HG03521 (cell line): Measurements from ENCODE around the gene PFDN6.

Experiments
- ATAC-seq: cut with Tn5 transposase; IDR thresholded peaks from one replicate; pipeline ENCODE4 v1.9.1; 2021; ENCODE audit warnings: mild to moderate bottlenecking, moderate library complexity; ENCODE audit not compliant: unreplicated experiment

Gene PFDN6

DNA sequence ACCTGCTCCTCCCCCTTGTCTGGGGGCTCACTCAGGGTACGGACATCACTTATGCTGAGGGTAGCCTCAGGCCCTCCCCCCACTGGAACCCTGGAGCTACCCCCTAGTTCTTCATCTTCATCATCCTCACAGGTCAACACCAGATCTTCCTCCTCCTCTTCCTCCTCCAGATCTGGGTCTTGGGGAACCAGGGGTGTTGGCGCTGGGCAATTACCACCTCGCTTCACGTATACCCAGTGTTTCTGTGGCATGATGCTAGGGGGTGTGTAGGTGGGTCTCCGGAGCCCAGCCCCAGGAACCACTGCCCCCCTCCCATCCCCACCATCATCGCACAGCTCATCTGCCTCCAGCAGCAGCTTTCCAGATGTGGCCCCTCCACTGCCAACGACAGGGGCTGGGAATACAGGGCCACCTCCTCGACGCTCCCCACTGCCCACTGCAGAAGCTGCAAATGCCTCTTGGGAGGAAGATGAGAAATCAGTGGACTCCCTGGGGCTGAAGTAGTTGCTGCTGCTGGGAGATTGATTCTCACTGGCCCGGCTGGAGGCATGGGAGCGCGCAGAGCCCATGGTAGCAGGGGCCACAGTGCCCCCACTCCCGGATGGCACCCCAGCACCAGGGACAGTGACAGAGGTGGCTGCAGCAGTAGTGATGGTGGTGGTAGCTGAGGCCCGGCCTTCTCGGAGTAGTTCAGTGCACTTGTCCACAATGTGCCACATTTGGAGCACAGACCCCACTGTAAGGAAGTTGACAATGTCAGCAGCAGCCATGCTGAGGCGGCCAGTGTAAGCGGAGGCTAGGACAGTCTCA lies 26.6 kb downstream of the PFDN6 start:
- ATAC-seq: no peak

DNA sequence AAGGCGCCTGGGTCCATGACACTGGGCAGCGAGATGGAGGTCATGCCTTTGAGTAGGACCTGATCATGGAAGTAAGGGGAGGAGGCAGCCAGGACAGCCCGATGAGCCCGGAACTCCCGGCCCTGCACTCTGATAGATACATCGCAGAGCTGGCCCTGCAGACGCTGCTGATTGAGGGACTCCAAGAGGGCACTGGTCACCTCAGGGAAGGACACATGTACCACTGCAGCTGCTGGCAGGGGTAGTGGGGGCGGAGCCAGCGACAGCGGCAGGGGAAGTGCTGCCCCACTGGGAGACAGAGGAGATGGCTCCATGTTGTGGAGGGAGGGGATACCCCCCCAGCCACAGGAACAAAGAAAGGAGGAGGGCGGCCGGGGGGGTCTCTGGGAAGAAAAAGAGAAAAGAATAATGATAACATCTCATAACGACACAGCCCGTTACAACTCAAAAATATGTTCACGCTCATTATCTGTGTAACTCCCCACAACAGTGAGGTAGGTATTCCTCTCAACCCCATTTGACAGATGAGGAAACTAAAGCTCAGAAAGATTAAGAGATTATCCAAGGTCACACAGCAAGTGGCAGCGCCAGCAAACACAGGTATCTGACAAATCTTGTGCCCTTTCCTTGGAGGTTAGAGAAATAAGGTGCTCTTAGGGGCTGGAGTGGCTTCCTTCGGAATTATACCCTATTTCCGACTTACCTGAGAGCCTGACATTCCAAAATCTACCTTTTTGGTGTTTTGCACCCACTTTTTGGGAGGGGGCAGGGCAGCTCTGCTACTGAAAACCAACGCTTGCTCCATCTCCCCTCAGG lies 27.4 kb downstream of the PFDN6 start:
- ATAC-seq: no peak

DNA sequence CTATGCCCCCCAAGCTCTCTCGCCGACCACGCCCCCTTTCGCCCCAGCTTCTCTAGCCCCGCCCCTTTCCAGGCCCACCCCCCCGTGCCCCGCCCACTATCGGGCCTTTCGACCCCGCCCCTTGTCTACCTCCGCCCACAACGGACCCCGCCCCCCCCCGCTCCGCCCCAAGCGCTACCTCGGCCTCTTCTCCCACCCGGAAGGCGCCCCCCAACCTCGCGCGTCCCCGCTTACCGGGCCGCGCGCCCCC lies 27.9 kb downstream of the PFDN6 start:
- no peak for ATAC-seq

DNA sequence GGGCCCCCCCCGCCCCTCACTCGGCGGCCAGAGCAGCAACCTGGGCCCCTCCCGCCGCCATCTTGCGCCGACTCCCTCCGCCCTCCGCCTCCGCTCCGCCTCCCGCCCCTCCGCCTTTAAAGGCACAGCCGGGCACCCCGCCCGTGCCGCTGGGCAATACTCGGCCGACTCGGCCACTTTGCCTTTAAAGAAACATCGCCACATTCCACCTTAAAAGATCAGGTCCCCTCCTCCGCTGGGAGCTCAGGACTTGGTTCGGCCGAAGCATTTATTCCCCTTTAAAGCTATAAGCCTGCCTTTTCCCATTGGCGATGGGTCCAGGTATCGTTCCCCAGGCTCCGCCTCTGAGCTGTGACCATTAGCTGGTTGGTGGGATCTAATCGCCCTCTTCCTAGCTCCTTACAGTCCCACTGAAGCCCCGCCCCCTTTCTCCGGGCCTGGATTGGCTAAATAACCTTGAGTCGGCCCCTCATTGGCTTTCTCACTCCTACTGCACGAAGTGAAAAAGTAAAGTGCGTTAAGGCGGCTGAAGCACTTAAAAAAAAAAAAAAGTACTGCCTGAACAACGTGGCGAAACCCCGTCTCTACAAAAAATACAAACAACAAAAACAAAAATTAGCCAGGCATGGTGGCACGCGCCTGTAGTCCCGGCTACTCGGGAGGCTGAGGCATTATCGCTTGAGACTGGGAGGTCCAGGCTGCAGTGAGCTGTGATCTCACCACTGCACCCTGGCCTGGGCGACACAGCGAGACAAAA lies 28.4 kb downstream of the PFDN6 start, which contains the start of gene ZBTB22:
ZBTB22 (minus strand) TSS at position 76 of the 757 bp plus-strand sequence. CDS start 828 bp downstream, outside the sequence.
- ATAC-seq: peak; percentile 47

DNA sequence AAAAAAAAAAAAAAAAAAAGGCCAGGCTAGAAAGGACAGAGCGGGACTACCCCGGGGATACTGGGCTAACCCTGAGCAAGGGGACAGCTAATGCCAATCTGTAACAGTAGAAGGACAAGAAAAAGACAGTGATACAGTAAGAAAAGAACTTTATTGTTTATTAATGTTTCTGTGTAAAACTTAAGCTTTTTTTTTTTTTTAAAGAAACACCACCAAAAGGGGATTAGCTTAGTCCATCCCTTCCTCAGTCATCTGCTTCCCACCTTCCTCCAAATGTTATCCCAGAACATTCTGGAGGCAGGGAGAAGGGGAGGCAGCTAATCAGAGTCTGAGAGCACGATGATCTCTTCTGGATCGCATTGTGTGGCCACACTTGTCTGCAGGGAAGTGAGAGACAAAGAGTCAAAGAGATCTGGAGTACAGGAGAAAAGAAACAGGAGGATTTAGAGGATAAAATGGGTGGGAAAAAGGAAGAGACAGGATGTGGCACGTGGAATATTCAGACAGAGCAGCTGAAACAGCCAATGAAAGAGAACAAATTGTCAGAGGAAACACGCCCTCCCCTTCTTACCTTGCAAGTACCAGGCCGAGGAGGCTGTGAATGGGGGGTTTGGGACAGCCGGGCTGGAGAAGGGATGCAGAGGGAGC lies 29.1 kb downstream of the PFDN6 start:
- ATAC-seq: no peak

DNA sequence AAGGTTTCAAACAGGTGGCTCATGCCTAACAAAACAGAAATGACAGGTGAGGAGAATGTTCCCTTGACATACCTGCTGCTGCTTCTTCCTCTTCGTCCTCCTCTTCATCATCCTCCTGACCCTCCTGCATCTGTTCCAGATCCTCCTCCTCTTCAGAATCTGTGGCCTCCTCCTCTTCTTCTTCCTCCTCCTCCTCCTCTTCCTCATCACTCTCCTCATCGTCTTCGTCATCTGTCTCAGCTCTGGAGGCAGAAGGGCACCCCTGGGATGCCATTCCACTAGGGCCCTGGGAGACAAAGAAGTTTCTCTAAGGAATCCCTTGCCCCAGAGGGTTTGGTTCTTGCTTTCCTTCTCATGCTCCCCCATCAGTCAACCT lies 30.5 kb downstream of the PFDN6 start:
- no peak for ATAC-seq

DNA sequence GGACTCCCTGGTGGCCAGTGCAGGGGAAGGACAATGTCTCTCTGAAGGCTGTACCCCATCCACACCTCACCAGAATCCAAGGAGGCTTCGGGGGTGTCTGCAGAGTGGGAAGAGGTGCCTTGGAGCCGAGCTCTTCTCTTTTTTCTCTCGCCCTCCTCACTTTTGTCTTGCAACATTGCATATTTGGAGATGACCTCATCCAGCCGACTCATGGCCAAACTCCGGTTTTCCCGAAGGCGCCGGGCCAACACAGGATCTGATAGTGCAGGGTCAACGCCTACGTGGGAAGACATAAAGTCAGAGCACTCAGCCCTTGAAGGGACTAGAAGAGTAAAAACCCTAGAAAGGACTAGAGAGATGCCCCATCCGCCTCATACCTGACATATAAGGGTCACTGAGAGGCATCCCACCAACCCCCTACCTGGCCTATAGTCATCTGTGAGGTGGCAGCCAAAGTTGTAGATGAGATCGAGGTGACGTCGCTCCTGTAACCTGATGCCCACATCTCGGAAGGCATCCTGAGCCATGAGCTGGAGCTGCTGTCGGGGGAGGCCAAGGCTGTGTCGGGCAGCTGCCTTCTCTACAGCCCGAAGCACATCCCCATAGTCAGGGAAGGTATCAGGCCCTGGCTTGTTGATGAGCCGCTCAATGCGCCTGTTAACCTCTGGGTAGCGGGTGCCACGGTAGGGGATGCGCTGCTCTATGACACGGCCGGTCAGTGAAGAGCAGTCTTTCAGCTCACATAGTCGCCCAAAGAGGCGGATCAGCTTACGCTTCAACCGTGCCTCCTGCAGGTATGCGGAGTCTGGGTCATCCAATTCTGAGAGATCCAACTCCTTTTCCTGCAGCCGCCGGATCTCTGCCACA lies 31.1 kb downstream of the PFDN6 start:
- ATAC-seq: no peak

DNA sequence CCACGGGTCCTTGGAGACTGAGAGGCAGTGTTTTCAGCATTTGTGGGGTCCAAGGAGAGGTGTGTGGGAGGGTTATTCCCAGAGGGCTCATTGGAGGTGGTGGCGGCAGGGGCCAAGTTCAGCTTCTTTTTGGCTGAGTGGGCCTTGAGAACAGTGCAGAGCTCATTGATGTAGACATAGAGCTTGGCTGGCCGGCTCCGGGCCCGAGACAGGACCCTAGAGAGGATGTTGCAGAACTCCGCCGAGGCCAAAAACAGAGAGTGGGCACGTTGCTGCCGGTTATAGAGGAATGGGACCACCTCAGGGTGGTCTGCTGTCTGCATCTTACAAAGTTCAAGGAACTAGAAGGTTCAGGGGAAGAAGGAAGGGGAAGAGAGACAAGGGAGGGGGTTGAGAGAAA lies 31.8 kb downstream of the PFDN6 start:
- ATAC-seq: no peak

DNA sequence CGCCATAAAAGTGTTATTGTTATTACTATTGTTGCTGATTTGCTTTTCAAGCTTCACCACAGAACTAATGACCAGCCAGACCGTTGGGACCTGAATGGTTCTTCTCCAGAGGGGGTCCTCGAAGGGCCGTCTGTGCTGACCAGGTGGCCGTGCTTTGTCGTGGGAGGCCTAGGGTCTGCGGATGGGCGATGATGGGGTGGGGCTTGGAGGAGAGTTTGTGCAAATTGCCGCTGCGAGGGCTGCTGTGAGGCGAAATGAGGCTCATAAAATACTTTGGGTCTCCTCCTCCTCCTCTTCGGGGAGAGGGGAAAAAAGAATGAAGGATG lies 34.2 kb downstream of the PFDN6 start:
- peak; percentile 4 for ATAC-seq

DNA sequence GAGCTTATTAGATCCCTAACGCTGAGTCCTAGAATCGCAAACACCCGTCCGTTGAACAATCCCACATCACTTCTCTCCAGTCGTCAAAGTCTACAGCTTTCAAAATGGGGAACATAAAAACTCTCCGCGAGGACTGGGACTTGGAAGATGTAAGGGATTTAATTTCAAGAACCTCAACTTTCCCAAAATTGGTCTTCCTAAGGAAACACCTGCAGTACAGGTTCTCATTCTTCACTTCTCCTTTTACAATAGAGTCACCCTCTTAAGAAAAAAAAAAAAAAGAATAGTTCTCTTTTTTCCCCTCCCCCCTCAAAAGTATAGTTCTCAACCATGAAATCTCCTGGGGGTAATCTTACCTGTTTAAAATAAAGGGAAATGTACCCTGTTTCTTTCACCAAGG lies 34.7 kb downstream of the PFDN6 start:
- ATAC-seq: no peak

DNA sequence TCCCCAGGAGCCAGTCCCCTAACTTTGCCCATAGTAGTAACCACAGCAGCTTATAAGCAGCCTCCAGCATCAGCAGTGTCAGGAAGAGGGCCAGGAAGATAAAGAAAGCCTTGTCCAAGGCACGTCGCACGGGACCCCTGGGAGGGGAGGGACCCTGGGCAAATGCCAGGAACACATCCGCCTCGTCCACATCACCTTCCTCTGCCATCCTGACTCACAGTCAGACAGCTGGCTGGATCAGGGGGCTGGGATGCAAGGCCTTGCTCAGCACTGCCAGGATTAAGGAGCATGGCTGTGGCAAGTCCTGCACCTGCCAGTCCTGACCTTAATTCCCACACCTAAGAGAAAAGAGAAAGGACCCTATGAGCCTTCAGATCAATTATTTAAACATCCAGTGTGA lies 39.7 kb downstream of the PFDN6 start:
- ATAC-seq: no peak

DNA sequence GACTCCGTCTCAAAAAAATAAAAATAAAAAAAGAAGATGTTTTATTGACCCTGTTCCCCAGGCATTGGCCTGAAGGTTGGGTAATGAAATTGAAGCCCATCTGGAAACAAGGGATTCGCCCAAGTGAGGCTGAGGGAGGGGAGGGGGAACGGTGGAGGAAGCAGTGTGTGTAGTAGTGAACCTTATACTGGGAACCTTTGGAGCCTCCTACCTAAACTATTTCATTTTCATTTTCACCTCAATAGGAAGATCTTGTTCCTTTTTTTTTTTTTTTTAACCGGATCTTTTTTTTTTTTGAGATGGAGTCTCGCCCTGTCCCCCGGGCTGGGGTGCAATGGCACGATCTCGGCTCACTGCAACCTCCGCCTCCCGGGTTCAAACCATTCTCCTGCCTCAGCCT lies 41.3 kb downstream of the PFDN6 start:
- ATAC-seq: no peak

DNA sequence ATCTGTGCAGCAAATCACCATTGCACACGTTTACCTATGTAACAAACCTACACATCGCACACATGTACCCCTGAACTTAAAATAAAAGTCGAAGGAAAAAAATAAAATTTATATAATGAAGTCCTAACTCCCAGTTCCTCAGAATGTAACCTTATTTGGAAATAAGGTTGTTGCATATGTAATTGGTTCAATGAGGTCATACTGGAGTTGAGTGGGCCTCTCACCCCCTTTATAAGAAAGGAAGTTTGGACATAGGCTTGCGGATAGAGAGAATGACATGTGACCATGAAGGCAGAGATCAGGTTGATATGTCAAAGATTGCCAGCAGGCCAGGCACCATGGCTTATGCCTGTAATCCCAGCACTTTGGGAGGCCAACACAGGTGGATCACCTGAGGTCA lies 44.3 kb downstream of the PFDN6 start:
- no peak for ATAC-seq

DNA sequence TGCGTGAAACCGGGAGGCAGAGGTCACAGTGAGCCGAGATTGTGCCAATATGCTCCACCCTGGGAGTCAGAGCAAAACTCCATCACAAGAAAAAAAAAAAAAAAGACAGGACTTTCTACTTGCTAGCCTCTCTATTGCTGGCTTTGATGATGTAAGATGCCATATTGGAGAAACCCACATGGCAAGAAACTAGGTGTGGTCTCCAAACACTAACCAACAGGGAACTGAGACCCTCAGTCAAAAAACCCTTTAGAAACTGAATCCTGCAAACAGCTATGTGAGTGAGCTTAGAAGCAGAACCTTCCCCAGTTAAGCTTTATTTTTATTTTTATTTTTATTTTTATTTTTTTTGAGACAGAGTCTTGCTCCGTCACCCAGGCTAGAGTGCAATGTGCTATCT lies 46.5 kb downstream of the PFDN6 start:
- ATAC-seq: no peak

DNA sequence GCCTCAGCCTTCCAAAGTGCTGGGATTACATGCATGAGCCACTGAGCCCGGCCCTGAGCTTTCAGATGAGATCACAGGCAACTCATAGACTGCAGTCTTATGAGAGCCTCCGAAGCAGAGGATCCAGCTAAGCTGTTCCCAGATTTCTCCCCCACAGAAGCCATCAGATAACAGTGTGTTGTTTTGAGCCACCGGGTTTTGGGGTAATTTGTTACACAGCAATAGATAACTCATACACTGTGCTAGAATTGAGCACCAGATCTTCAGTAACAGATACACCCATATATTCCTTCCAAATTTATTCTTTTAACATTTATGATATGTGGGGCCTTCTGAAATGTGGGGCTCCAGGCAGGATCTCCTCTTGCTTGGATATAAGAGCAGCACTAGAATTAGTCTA lies 47.1 kb downstream of the PFDN6 start:
- no peak for ATAC-seq

DNA sequence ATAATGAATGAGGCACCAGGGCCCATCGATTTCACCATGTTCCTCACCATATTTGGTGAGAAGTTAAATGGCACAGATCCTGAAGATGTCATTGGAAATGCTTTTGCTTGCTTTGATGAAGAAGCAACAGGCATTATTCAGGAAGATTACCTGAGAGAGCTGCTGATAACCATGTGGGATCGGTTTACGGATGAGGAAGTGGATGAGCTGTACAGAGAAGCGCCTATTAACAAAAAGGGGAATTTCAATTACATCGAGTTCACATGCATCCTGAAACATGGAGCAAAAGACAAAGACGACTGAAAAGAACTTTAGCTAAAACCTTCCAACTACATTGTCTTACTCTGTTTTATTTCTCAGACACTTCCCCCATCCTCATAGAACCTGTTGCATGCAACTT lies 49.8 kb downstream of the PFDN6 start:
- ATAC-seq: no peak
